Measurements from ENCODE around the gene NUDT6.
A peak's percentile ranks its signal among the peaks of the same experiment; 100 is the strongest.

The NUDT6 gene

GRCh38 chr4:122921971-122922876 lies at the start of gene NUDT6:
TSS of gene NUDT6 (minus strand) at chr4:122922597. CDS start at chr4:122922572, 25 bp downstream.
- DNase-seq, result peak; percentile 47

GRCh38 chr4:122968227-122968812 lies 45.9 kb upstream of the NUDT6 start:
- DNase-seq, result no peak

- no peak for DNase-seq
These were observed 44.8 kb upstream of the NUDT6 start for GRCh38 chr4:122967231-122967630.

- DNase-seq, result no peak
These were observed 43.8 kb upstream of the NUDT6 start for GRCh38 chr4:122966201-122966600.

GRCh38 chr4:122963216-122963615 lies 40.8 kb upstream of the NUDT6 start:
- no peak for DNase-seq

- DNase-seq, result no peak
These were observed 38.2 kb upstream of the NUDT6 start for GRCh38 chr4:122960611-122961000.

GRCh38 chr4:122959981-122960610 lies 37.7 kb upstream of the NUDT6 start:
- DNase-seq, result no peak

- no peak for DNase-seq
These were observed 37.0 kb upstream of the NUDT6 start for GRCh38 chr4:122959441-122959840.

GRCh38 chr4:122958505-122958904 lies 36.1 kb upstream of the NUDT6 start:
- no peak for DNase-seq

GRCh38 chr4:122953924-122954323 lies 31.5 kb upstream of the NUDT6 start:
- DNase-seq, result no peak

GRCh38 chr4:122952028-122952427 lies 29.6 kb upstream of the NUDT6 start:
- no peak for DNase-seq

- DNase-seq, result no peak
These were observed 26.3 kb upstream of the NUDT6 start for GRCh38 chr4:122948671-122949070.

- DNase-seq, result no peak
These were observed 23.7 kb upstream of the NUDT6 start for GRCh38 chr4:122946142-122946541.

GRCh38 chr4:122945136-122945535 lies 22.7 kb upstream of the NUDT6 start:
- DNase-seq, result peak; percentile 60

GRCh38 chr4:122932763-122933162 lies 10.4 kb upstream of the NUDT6 start:
- DNase-seq, result no peak

GRCh38 chr4:122930862-122931261 lies 8.5 kb upstream of the NUDT6 start:
- no peak for DNase-seq

GRCh38 chr4:122928930-122929329 lies 6.5 kb upstream of the NUDT6 start:
- no peak for DNase-seq

GRCh38 chr4:122922877-122923511 lies 597 bp upstream of the NUDT6 start:
- peak; percentile 88 for DNase-seq

- DNase-seq, result no peak
These were observed 1.1 kb downstream of the NUDT6 start for GRCh38 chr4:122921300-122921699.

- no peak for DNase-seq
These were observed 1.9 kb downstream of the NUDT6 start for GRCh38 chr4:122920473-122920872.

GRCh38 chr4:122917731-122918130 lies 4.7 kb downstream of the NUDT6 start:
- no peak for DNase-seq

- no peak for DNase-seq
These were observed 7.5 kb downstream of the NUDT6 start for GRCh38 chr4:122914938-122915337.

GRCh38 chr4:122914292-122914904 lies 8.0 kb downstream of the NUDT6 start:
- peak; percentile 65 for DNase-seq

Measured in CD4-positive, alpha-beta T cell treated with Interleukin-10 for 1 hour (primary cell).